Erythroblast (primary cell): ENCODE data around the gene SORT1.

Source experiments
- GATA1 ChIP-seq: IDR thresholded peaks from 2 replicates; pipeline ENCODE4 v1.6.1; 2011; ENCODE audit warnings: low read depth, mild to moderate bottlenecking, control low read depth, low read length, moderate library complexity
- POLR2A ChIP-seq: IDR thresholded peaks from 2 replicates; pipeline ENCODE4 v1.6.1; 2011; ENCODE audit warnings: mild to moderate bottlenecking, low read length

GRCh38 chr1:109389638-109390341 lies 7.9 kb downstream of the SORT1 start:
- no peak for TF ChIP-seq POLR2A
- no peak for TF ChIP-seq GATA1
